B cell (primary cell): ENCODE results near the gene NECAP2. TPM values are rescaled to one million over a fixed set of nuclear protein-coding genes. Genes with fewer than 3 reads are reported as not detected.
"Not testable (repeated sequence)": the region's sequence is repeated elsewhere in the genome, so short reads cannot be mapped to it uniquely, and the experiment has no call there.

Experiments
- ATAC-seq: fragments of 200-7000 bp; cut with Tn5 transposase; one replicate; pipeline ENCODE4 v1.10.0; 2021; ENCODE audit warnings: low read depth, mild to moderate bottlenecking, moderate number of reproducible peaks, moderate library complexity
- CTCF ChIA-PET: fragments of 350-600 bp; sonication (Branson Sonifier 250); formaldehyde crosslinking; loops from one replicate; lab custom pipeline; 2021; ENCODE audit warnings: antibody characterized with exemption, inconsistent platforms; lab: Charles Lee
- POLR2A ChIA-PET: fragments of 350-600 bp; sonication (Branson Sonifier 250); formaldehyde crosslinking; loops from one replicate; lab custom pipeline; 2021; ENCODE audit warnings: antibody characterized with exemption; lab: Charles Lee
- DNase-seq: peaks from one replicate; pipeline ENCODE4 v3.0.0; 2013
- H2AFZ ChIP-seq: 2 replicates; pipeline ENCODE4 v1.6.1; 2012; ENCODE audit warnings: mild to moderate bottlenecking, low read depth, low read length; ENCODE audit not compliant: insufficient read depth, poor library complexity, severe bottlenecking
- H3K27ac ChIP-seq, 2 donors: 1 replicate in 1 of 2; 2 replicates in 1 of 2; pipeline ENCODE4 v1.5.1; 2012 to 2013; ENCODE audit warnings: low read length in 2 of 2, mild to moderate bottlenecking in 2 of 2, moderate library complexity in 1 of 2
- H3K27me3 ChIP-seq, 4 experiments: fragments of 200-600 bp in 1 of 4; sonication (generic) in 1 of 4; replicated peaks in 1 of 4; 1 replicate in 2 of 4; 2 replicates in 2 of 4; pipeline versions ENCODE4 v1.6.1 to v1.7.0; 2013 to 2016; ENCODE audit warnings: low read length in 3 of 4, mild to moderate bottlenecking in 2 of 4, mixed read lengths in 1 of 4, moderate library complexity in 1 of 4; ENCODE audit not compliant: insufficient read depth in 4 of 4, control insufficient read depth in 3 of 4; ENCODE audit errors: control extremely low read depth in 1 of 4
- H3K36me3 ChIP-seq, 2 experiments: replicated peaks in 1 of 2; 1 replicate in 1 of 2; 2 replicates in 1 of 2; pipeline versions ENCODE4 v1.6.1 to v1.7.1; 2013; ENCODE audit warnings: low read length in 1 of 2; ENCODE audit not compliant: insufficient read depth in 2 of 2, control insufficient read depth in 1 of 2; ENCODE audit errors: control extremely low read depth in 1 of 2, extremely low read depth in 1 of 2
- H3K4me1 ChIP-seq, 2 donors: fragments of 200-600 bp in 1 of 2; sonication (generic) in 1 of 2; 1 replicate in 1 of 2; 2 replicates in 1 of 2; pipeline versions ENCODE4 v1.5.1 to v1.6.1; 2013 to 2017; ENCODE audit warnings: low read length in 2 of 2; ENCODE audit not compliant: control insufficient read depth in 2 of 2, insufficient read depth in 2 of 2
- H3K4me2 ChIP-seq: replicated peaks from 2 replicates; pipeline ENCODE3; 2012; ENCODE audit warnings: mild to moderate bottlenecking, low read depth, low read length; ENCODE audit not compliant: poor library complexity, severe bottlenecking
- H3K4me3 ChIP-seq, 5 experiments: fragments of 200-600 bp in 1 of 5; sonication (generic) in 1 of 5; 1 replicate in 3 of 5; 2 replicates in 2 of 5; pipeline versions ENCODE4 v1.5.1 to v1.7.0; 2011 to 2016; ENCODE audit warnings: low read length in 4 of 5, mild to moderate bottlenecking in 4 of 5, low read depth in 2 of 5, control low read depth in 1 of 5, moderate library complexity in 1 of 5; ENCODE audit not compliant: insufficient read depth in 1 of 5; ENCODE audit errors: control extremely low read depth in 1 of 5, extremely low read depth in 1 of 5
- H3K79me2 ChIP-seq: fragments of 200-600 bp; sonication (generic); one replicate; pipeline ENCODE4 v1.6.0; 2016; ENCODE audit warnings: low read length; ENCODE audit not compliant: control insufficient read depth, insufficient read depth
- H3K9ac ChIP-seq: fragments of 200-600 bp; sonication (generic); 2 replicates; pipeline ENCODE4 v1.6.1; 2017; ENCODE audit warnings: mild to moderate bottlenecking, low read length, moderate library complexity
- H3K9me3 ChIP-seq, 3 donors: one replicate each; pipeline versions ENCODE4 v1.6.1 to v1.7.1; 2013; ENCODE audit warnings: low read length in 2 of 3; ENCODE audit not compliant: control insufficient read depth in 2 of 3, insufficient read depth in 1 of 3; ENCODE audit errors: control extremely low read depth in 1 of 3
- H4K20me1 ChIP-seq: 2 replicates; pipeline ENCODE4 v1.6.0; 2012; ENCODE audit warnings: mild to moderate bottlenecking, low read length; ENCODE audit not compliant: insufficient read depth, control insufficient read depth, poor library complexity, severe bottlenecking
- H3K27ac Mint-ChIP-seq: one replicate; pipeline ENCODE4 v1.8.0; 2021; ENCODE audit warnings: mixed read lengths
- H3K27me3 Mint-ChIP-seq: one replicate; pipeline ENCODE4 v1.8.0; 2021; ENCODE audit warnings: mixed read lengths
- H3K4me1 Mint-ChIP-seq: one replicate; pipeline ENCODE4 v1.8.0; 2021; ENCODE audit warnings: mixed read lengths
- H3K4me3 Mint-ChIP-seq: one replicate; pipeline ENCODE4 v1.8.0; 2021; ENCODE audit warnings: mixed read lengths
- H3K9me3 Mint-ChIP-seq: one replicate; pipeline ENCODE4 v1.8.0; 2022; ENCODE audit warnings: mixed read lengths; ENCODE audit not compliant: insufficient read depth
- CTCF ChIP-seq: fragments of 200-600 bp; IDR thresholded peaks from one replicate; pipeline ENCODE4 v1.8.0; 2022; ENCODE audit warnings: antibody characterized with exemption, mild to moderate bottlenecking
- EZH2 ChIP-seq: IDR thresholded peaks from 2 replicates; pipeline ENCODE4 v1.6.1; 2012; ENCODE audit warnings: borderline replicate concordance, low read depth, mild to moderate bottlenecking, moderate library complexity, low read length; ENCODE audit not compliant: insufficient read depth, poor library complexity, severe bottlenecking
- WGBS: methylation state at CpG from one replicate; pipeline ENCODE4 v1.1.5; 2013; ENCODE audit warnings: missing lambda C conversion rate; ENCODE audit not compliant: insufficient coverage; 5-methylcytosine and 5-hydroxymethylcytosine counted together
- intact Hi-C: fragments of 100-400 bp; cut with micrococcal nuclease; formaldehyde crosslinking; loops from one replicate; pipeline ENCODE4 v1.10.0; 2022
- polyA plus RNA-seq: library from polyadenylated mRNA; depleted of rRNA; stranded (reverse); fragments of >200 nt; gene quantifications from 2 replicates; pipeline ENCODE4 v1.2.3, GENCODE V29; 2012
- total RNA-seq, 2 donors: library from RNA; stranded (reverse); fragments of 120-200 nt in 1 of 2; gene quantifications; 1 replicate in 1 of 2; 2 replicates in 1 of 2; pipeline versions ENCODE4 v1.2.3 to v1.2.4, GENCODE V29; 2013 to 2022

NECAP2 gene
- total and polyA plus RNA-seq, 2 donors (not counting 1 experiment from before 2014, with no cell fraction given), result 77.3 to 81.5 TPM

- ATAC-seq, H3K27ac ChIP-seq, H3K4me2 ChIP-seq, DNase-seq, H3K9me3 ChIP-seq, CTCF ChIA-PET, H3K27me3 ChIP-seq, H3K9me3 Mint-ChIP-seq, H3K27ac Mint-ChIP-seq, intact Hi-C loops, H2AFZ ChIP-seq, H3K4me3 ChIP-seq, H3K4me1 Mint-ChIP-seq, H3K4me1 ChIP-seq, H3K4me3 Mint-ChIP-seq, H3K27me3 Mint-ChIP-seq, POLR2A ChIA-PET, H3K9ac ChIP-seq: not testable (repeated sequence)
- Histone ChIP-seq H4K20me1 (peaks cover 25% of the 10 kb centered on the region), H3K79me2 (peaks cover 17% of the 10 kb centered on the region), H3K36me3 (peaks cover 10 to 74% of the 10 kb centered on the region in 2 experiments)
- 96% methylated on average over 9 of the region's 10 CpGs for WGBS
These were observed 15.6 kb downstream of the NECAP2 start for GRCh38 chr1:16456151-16456550.

DNA sequence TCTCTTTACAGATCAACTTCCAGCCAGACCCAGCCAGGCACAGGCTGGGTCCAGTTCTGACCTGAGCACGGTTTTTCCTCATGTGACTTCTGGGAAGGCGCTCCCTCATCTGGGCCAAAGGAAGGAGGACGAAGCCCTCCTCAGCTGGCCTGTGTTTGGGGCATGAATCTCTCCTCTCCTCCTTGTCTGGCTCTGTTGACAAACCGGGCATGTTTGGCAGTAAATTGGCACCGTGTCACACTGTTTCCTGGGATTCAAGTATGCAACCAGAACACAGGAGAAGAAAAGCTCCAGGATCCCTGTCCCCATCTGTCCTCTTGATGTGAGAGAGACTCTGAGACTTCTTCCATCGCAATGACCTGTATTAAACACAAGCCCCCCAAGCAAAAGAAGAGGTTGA lies 18.3 kb downstream of the NECAP2 start:
- no peaks in the 10 kb centered on the region for H3K4me1 Mint-ChIP-seq
- CTCF ChIA-PET, result no interaction called here
- WGBS, result 97% methylated on average over 3 of the region's 6 CpGs

More for the DNA sequence above, 18.3 kb downstream of the NECAP2 start:
- Mint-ChIP-seq H3K27me3 (no peaks in the 10 kb centered on the region), H3K27ac (no peak overlapping the region), H3K9me3 (no peaks in the 10 kb centered on the region), H3K4me3 (no peak overlapping the region)
- no peak overlapping the region for H3K27ac ChIP-seq
- POLR2A ChIA-PET, result no interaction called here
- H3K4me1 ChIP-seq, result no peaks in the 10 kb centered on the region
- no peak overlapping the region for H3K4me2 ChIP-seq
- intact Hi-C loops, result no loop called here
- no peaks in the 10 kb centered on the region for H3K9me3 ChIP-seq
- H3K27me3 ChIP-seq, result no peaks in the 10 kb centered on the region
- DNase-seq, result no peak
- H2AFZ ChIP-seq, result no peak overlapping the region
- TF ChIP-seq CTCF (no peak), EZH2 (no peak)
- no peak overlapping the region for H3K9ac ChIP-seq
- H3K79me2 ChIP-seq, result peaks cover 4% of the 10 kb centered on the region
- H3K36me3 ChIP-seq, result peaks cover 22 to 67% of the 10 kb centered on the region in 2 experiments
- no peak overlapping the region for H3K4me3 ChIP-seq
- peaks cover 10% of the 10 kb centered on the region for H4K20me1 ChIP-seq
- no peak for ATAC-seq
